Thoracic aorta endothelial cell (primary cell): ENCODE measurements around the gene MPHOSPH6. TPM values are rescaled to one million over a fixed set of nuclear protein-coding genes. Genes with fewer than 3 reads are reported as not detected.

Experiments used
- small RNA-seq: library from RNA; depleted of rRNA; stranded (forward); fragments of <200 nt; gene quantifications from one replicate; pipeline ENCODE3, GENCODE V24; 2012
- total RNA-seq: library from RNA; depleted of rRNA; stranded (reverse); fragments of >200 nt; gene quantifications from 2 replicates; pipeline ENCODE4 v1.2.3, GENCODE V29; 2012

The MPHOSPH6 gene, protein sequence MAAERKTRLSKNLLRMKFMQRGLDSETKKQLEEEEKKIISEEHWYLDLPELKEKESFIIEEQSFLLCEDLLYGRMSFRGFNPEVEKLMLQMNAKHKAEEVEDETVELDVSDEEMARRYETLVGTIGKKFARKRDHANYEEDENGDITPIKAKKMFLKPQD
- 72.9 and 75.1 TPM in 2 replicates for total RNA-seq

DNA sequence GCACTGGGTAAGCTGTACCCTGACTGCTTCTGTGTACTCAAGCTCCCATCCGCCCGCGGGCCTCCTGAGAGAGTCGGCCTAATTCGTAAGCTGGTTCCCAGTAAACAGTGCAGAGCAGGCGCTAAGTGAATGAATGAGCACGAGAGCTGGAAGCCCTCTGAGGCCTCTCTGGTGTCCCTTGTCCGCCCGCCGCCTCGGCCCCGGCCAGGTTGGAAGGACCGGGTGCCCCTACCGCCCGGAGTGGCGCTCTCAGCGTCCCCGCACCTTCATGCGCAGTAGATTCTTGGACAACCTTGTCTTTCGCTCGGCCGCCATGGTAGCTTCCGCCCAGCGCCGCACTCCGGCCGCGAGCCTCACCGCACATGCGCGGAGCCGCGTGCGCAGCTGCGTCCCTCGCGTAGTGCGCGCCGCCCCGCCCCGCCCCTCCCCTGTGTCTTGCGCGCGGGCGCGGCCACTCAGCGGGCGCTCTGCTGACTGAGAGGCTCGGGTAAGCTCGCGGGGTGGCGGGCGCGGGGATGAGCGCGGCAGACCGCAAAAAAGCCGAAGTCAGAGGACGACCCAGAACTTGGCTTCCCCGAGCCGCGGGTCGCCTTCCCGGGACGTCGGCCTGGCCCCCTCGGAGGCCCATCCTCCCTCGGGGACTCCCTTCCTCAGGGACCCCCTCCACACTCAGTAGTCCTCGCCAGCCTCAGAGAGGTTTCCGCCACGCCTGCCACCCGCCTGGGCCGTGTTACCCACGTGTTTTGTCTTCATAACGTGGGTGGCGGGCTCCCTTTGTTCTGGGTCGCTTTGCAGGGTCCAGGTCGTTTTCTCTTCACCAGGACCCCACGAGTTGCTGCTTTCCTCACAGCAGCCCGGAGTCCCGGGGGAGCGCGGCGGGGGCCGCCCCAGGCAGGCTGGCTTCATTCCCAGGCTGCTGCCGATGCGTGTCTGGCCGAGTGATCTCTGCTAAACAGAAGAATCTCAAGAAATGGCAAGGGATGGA lies at the start of gene MPHOSPH6:
TSS of gene MPHOSPH6 (minus strand) at position 364 of the 985 bp plus-strand sequence. CDS start at position 315, 49 bp downstream.

Small RNA genes within 50 kb of the gene (small RNA-seq; reads per million reads assigned to genes)
- gene RN7SKP190 = not detected

Other genes starting within 250 kb of the MPHOSPH6 start
- gene SDR42E1, start 158.8 kb downstream of the MPHOSPH6 start, total RNA-seq = 0.65 and 0.66 TPM in 2 replicates
- 0.27 and 1.2 TPM in 2 replicates for gene HSD17B2, start 135.0 kb downstream of the MPHOSPH6 start, total RNA-seq